GM19023 (cell line): ENCODE data around the gene GPC6.

Experiments
- ATAC-seq: cut with Tn5 transposase; IDR thresholded peaks from one replicate; pipeline ENCODE4 v1.9.1; 2021; ENCODE audit warnings: mild to moderate bottlenecking, moderate library complexity; ENCODE audit not compliant: unreplicated experiment

Gene GPC6

DNA sequence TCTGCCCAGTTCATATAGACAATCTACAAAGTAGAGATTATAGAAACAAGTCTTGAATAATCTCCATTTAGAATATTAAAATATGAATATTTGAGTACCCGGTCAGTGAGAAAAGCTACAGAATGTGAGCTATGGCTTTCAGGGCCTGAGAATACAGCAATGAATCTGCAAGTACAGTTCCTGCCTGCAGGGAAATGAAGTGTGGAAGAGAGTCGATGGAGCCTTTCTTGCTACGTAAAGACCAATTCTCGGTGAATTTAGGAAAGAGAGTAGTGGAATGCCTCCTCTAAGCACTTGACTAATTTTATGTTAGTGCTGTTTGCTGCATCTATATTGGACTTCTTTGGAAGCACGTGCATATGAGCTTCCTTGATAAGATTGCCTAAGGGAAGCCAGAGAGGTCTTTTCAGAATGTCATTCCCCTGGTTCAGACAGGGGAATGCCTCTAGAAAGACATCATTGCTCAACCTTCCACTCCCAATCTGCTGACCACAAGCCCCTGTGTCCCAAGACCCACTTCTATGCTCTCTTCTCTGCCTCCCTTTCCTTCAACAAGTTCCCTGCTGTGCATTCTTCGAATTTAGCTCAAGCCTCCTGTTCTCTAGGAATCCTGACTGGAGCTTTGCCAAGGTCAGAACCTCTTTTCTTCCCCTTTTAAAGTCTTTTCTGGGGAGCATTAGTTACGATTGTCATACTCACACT lies 41.9 kb downstream of the GPC6 start:
- ATAC-seq = no peak

DNA sequence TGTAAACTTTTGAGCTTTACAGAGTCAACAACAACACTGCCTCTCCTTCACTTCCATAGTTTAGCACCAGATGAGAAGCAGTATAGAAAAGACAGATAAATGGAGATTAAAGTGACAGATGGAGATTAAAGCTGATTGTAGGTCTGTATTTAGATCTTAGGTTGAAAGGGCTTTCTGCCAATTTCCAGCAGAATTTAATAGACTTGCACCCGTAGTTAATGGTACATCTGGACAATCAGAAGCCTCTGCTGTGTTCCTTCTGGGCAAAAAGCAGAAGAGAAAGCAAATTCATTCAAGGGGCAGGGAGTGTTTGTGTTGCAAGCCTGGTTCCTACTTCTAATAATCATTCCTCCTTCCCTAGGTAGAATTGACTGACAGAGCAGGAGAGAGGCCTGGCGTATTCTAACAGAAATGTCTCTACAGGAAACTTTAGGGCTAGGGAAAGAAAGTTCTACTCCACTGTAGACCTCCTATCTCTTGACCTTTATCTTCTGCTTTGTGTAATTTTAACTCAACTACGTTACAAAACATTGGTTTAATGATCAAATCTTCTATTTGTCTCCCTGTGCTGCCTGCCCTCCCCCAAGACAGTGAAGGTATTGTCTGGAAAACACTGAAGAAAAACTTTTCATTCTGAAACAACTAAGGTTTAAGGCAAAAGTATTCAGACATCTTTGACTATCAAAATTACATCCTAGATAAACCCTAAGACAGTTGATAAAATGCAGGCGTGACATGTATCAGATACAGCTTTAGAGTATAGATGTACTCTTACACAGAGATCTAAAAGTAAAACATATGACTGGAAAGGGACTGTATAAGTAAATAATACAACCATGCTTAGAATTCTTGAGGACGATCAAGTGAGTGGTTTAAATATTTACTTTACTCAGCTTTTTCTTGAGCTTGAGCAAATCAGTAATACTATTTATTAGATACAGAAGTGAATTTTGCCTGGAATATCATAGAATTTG lies 44.4 kb downstream of the GPC6 start:
- no peak for ATAC-seq

DNA sequence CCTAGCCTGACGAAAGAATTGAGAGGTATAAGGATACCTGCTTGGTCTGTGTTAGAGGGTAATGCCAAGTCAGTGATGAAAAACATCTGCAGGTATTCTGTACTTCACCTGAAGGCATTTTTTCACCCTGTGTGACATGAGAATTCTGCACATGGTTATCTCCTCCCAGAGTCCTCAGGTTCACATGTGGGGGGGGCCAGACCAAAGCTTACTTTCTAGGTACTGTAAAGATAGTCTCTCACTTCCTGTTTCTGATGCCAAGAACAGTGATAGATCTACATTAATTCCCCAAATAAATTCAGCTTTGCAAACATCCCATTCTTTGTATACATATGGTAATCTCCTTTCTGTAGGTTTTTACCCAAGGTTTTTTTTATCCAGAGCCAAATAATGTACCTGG lies 53.4 kb downstream of the GPC6 start:
- no peak for ATAC-seq

DNA sequence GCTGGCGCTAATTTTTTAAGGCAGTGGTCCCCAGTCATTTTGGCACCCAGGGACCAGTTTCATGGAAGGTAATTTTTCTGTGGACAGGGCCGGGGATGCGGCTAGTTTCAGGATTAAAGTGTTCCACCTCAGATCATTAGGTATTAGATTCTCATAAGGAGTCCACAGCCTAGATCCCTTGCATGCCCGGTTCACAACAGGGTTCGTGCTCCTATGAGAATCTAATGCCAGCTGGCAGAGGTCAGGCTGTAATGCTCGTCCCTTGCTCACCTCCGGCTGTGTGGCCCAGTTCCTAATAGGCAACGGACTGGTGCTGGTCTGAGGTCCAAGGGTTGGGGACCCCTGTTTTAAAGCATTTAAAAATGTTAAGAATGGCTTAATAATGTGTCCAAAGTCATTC lies 54.1 kb downstream of the GPC6 start:
- ATAC-seq = no peak

DNA sequence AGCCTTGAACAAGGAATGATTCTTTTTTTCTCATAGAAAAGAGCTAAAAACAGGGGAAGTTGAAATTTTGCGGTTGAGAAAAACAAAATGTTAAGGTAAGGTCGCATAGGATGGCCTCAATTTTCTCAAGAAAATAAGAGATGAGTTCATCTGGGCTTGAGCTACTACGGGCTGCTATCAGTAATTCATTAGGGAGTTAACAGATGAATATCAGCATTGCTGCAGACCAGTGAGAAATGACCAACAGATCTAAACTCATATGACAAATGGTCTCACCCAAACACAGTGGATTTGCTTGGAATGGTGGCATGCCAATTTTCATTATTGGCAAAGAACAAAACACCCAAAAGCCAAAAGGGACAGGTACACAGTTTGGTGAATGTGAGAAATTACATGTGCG lies 56.6 kb downstream of the GPC6 start:
- ATAC-seq = no peak

DNA sequence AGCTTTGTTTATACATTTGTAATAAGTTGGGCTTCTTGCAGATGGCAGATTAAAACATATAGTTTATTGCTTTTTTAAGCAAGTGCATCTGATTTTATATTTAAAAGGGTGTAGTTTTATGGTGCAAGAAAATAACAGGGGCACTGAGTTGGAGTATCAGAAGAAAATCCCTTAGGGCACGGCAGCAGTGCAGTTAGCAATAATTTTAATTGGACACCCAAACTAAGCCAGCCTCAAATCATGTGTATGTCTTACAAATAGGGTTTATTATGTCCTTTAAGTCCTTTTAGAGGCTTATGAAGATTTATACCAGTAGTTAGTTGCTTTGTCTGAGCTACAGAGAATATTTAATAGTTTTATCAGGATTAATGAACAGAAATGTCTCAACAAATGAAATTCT lies 57.5 kb downstream of the GPC6 start:
- no peak for ATAC-seq

DNA sequence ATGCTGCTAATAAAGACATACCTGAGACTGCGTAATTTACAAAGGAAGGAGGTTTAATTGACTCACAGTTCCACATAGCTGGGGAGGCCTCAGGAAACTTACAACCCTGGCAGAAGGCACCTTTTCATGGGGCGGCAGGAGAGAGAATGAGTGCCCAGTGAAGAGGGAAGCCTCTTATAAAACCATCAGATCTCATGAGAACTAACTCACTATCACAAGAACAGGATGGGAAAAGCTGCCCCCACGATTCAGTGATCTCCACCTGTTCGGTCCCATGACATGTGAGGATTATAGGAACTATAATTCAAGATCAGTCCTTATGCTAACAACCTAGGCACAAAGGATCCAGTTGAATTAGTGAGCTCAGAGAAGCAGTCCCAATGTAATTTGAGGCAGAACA lies 59.4 kb downstream of the GPC6 start:
- no peak for ATAC-seq

DNA sequence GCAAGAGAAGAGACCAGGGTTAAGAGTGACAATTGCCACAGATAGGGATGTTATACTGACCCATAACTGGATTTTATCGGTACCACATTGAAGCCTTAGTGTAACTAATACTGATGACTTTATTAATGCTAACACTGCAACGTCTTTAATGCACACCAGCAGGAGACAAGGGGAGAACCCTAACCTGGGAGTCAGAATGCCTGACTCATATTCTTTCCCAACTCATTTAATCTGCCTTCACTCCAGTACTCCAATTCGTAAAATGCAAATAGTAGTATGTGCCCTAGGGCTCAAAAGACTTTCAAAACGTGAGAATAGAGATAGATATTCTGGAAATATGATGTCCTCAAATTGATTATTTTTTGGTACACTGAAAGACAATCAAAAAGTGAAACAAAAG lies 62.4 kb downstream of the GPC6 start:
- no peak for ATAC-seq

DNA sequence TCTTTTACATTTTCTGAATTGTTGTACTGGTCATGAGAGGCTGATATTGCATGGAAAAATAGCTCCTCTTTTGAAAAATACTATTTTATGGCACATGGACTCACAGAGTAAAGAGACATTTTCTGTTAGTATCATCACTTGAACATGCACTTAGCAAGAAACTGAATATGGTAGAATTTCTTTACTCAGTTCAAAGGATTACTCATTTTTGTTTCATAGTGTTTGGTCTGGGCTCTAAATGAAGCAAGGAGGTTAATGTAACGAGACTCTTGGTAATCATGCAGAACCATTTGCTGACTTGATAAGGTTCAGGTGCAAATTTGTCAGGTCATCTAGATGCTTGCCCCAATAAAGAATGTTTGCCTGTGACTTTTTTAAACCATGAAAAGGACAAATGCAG lies 63.2 kb downstream of the GPC6 start:
- no peak for ATAC-seq

DNA sequence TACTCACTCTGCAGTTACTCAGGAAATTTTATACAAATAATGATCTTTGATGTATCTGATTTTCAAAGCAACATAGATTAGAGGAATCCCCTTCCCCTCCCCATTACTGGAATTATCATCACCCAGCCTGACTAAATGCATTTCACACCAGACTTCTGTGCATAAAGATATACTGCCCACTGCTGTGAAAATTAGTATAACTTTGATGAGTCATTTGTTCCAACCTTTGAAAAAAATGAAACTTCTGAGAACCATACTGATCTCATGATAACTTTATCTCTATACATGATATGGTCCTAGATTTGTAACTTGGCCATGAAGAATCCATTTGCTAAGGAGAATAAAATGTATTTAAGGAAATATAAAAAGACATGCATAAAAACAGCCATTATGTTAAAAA lies 63.9 kb downstream of the GPC6 start:
- no peak for ATAC-seq

DNA sequence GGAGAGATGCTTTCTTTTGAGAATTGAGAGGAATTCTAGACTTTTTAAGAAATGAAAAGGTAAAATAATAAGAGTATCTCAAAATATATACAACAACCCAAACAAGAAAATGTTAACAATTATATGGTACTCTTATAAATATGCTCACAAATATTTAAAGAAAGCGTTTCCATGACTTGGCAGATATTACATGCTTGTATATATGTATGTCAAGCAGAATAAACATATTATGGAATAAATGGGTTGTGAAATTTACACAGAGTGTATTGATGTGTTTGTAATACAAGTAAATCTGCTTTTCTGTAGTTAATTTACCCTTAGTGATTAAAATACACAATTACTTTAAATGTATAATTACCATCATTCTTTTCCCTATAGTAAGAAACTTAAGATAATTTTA lies 65.8 kb downstream of the GPC6 start:
- no peak for ATAC-seq

DNA sequence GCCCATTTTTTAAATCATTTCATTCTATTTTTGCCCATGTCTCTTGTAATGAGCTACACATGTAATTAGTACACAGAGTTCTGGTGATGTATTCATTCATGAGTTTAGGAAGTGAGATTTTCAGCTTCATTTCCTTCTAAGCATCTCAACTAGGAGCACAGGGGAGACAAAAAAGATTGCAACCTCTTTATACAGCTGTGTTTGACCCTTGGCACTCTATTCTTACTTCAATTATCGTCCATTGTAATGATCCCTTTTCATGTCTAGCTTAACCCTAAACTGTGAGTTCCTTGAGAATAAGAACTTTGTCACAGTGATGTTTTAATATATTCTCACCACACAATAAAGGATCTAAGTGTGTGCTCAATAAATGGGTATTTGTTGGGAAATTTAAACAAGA lies 67.1 kb downstream of the GPC6 start:
- ATAC-seq = no peak

DNA sequence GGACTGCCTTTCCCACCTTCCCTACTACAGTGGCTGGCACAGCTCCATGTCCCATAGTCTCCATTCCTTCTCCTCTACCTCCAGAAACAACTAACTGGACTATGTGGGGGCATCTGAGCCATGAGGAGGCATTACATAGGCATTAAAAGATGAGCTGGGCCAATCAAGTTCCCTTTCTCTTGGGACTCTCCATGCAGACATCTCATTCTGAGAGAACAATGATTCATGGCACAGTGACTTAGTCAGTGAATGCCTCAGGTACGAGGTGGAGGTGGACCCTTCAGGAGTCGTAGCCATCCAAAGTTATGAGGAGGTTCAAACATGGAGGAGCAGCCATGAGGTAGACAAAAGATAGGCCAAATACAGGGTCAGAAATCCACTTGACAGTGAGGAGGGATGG lies 70.0 kb downstream of the GPC6 start:
- no peak for ATAC-seq

DNA sequence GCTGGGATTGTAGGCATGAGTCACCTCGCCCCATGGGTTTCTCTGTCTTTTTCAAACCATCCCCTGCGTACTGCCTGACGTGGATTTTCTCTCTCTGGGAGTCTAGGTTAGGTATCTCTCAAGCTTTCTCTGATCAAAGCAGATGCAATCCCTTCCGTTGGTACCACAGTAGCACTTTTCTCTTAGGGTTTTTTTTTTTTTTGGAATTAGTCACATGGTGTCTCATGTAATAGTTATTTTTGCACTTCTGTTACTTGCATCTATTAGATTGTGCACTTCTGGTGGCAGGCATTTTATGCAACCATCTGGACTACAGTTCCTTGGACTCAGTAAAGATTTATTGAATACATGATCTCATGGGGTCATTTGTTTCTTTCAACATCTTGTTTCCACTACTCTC lies 72.1 kb downstream of the GPC6 start:
- ATAC-seq = no peak

DNA sequence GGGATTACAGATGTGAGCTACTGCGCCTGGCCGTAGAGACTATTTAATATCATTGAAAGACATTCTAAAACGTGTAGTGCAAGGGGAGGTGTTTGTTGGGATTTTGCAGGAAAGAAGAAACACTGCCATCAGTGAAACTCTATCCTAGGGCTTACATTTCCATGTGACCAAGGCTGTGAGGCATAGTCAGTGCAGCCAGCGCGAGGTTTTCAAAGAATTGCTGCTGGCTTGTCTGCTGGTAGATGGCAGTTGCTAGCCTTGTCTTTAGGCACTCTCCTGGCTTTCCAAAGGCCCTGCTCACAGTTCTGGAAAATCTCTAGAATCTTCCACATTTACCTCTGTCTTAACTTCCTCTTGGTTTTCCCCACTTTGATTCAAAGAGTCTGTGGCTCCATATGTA lies 77.5 kb downstream of the GPC6 start:
- no peak for ATAC-seq

DNA sequence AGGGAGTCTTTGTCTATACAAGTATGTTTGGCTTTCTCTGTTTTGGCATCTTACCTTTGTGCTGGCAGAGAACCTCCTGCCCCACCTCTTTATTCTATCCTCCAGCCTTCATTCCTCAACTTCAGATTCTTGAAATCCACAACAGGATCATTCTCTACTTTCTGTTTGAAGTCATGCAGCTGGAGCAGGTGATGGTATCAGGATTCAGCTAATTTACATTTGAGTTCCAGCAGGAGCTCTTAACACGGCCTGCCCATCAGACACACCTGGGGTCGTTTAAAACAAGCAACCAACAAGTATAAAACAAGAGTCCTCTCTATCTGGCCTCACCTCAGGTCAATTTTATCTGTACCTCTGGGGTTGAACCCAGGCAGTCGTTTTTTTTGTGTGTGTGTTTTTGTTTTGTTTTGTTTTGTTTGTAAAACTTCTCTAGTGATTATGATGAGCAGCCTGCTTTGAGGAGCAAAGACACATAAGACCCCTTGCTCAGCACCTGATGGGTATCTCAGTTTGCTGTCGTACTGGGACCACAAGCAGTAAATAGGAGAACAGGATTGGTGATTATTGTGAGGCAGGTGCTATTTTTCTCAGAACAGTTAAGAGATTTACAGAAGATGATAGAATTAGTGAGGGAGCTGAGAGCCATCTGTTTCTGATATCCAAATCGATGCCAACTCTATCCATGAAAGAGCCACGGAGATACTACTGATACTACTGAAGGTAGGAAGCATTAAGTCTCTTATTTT lies 78.4 kb downstream of the GPC6 start:
- no peak for ATAC-seq

DNA sequence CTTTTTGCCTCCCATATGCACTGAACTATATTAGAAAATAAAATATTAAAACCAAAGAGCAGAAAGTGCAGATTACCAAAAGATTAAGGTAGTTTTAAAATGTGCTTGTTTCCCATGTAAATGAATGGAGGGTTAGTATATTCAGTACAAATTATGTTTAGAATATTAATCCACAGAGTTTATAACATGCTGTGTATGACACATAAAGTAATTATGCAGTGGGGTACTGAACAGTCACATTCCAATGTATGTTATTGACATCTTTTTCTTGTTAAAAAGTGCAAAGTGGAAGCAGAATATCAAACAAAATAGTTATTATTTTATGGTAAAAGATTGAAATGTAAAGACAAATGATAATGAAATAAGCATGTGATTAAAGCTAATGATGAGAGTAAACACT lies 79.3 kb downstream of the GPC6 start:
- no peak for ATAC-seq

DNA sequence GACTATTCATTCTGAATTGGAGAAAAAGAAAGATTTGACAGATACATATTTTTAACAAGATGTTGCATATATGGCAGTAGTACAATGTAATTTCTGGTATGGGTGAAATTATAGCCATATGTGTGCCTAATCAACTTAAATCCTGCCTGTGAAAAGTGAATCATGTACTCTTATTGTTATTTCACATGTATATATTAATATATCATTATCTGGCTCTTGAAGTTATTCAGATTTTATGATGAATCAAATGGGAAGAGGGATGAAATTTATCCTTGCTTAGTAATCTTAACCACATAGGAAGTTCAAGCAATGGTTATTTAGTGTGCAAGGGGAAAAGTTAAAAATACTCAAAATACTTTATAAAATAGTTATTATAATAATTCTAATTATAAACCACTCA lies 80.5 kb downstream of the GPC6 start:
- no peak for ATAC-seq

DNA sequence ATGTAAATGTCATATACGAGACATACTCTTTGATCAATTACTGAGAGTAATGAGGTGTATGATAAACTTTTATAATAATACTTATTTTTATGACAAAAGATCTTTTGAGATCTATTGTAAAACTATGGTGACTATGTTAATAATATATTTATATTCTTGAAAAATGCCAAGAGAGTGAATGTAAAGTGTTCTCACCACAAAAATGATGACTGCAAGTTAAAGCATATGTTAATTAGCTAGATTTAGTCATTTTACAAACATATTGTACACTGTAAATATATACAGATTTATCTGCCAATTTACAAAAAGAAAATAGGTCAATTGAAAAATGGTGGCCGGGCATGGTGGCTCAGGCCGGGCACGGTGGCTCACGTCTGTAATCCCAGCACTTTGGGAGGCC lies 81.0 kb downstream of the GPC6 start:
- ATAC-seq = no peak

DNA sequence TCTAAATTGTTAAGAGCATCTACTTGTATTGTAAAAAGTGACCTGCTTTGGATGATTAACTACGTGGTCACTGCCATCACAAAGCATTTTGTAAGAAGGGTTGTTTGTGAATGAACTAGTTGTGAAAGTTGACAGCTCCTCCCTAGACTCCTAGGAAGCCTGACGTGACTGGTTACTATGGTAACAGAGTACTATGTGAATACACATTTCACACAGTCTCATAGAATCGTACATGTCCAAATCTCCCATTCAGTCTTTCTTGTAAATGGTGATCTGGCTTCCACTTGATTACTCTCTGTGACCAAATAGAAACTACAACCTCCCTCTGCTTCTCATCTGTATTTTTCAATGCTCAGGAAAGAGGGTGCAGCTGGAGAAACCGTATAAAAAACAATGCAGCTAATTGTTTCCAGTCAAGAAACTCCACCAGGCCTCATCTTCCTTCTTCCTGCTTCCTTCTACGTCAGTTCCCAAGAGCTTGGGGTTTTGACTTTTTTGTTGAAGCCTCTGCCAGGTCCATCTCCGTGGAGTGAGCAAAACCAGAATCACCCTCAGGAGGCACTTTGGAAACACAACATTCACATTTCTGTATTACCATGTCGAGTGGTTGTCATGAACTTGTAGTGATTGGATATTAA lies 83.4 kb downstream of the GPC6 start:
- ATAC-seq = no peak

DNA sequence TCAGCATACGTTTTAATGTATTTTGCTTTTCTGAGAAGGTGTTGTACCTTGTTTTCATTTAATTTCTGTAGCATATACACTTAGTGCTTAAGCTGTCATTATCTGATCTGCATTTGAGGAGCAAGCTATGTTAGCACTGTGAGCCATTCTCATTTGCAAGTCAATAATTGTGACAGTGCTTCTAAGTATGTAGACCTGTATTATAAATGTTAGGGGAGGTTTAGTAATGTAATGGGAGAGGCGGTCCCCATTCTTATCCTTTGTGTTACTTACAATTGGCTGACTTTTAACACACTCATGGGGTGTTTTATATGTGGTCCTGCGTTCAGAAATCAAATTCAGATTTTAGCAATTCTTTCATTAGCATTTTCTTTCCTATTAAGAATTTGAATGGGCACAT lies 90.2 kb downstream of the GPC6 start:
- no peak for ATAC-seq
